ENCODE data around the gene IGFL4.

IGFL4 gene

DNA sequence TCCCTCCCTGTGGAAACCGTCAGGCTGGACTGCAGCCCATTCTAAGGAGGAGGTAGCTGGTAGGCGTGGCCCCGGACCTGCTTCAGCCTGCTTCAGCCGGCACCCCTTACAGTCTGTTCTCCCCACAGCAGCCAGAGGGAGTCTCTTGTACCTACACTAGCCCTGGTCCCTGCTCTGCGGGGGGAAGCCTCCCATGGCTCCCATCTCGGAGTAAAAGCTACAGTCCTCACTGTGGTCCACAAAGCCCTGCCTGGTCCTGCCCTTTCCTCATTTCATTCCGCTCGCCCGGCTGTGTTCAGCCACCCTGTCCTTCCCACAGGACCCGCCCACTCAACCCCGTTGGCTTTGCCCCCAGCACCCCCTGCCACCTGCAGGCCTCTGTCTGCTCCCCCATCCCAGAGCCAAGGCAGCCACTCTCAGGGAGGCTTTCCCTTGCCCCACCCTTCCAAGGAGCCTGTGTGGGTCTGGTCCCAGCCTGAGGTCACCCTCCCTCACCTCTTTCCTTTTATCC is 19.2 kb downstream of the IGFL4 start:
- no peak overlapping the region for H3K4me3 ChIP-seq (ENCODE audit: low read depth, low read length)
- TF ChIP-seq, protein P1, sequence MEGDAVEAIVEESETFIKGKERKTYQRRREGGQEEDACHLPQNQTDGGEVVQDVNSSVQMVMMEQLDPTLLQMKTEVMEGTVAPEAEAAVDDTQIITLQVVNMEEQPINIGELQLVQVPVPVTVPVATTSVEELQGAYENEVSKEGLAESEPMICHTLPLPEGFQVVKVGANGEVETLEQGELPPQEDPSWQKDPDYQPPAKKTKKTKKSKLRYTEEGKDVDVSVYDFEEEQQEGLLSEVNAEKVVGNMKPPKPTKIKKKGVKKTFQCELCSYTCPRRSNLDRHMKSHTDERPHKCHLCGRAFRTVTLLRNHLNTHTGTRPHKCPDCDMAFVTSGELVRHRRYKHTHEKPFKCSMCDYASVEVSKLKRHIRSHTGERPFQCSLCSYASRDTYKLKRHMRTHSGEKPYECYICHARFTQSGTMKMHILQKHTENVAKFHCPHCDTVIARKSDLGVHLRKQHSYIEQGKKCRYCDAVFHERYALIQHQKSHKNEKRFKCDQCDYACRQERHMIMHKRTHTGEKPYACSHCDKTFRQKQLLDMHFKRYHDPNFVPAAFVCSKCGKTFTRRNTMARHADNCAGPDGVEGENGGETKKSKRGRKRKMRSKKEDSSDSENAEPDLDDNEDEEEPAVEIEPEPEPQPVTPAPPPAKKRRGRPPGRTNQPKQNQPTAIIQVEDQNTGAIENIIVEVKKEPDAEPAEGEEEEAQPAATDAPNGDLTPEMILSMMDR (IDR thresholded peaks at IDR 0.05; ENCODE audit: borderline replicate concordance, insufficient read depth, low read depth, low read length), result no peak

DNA sequence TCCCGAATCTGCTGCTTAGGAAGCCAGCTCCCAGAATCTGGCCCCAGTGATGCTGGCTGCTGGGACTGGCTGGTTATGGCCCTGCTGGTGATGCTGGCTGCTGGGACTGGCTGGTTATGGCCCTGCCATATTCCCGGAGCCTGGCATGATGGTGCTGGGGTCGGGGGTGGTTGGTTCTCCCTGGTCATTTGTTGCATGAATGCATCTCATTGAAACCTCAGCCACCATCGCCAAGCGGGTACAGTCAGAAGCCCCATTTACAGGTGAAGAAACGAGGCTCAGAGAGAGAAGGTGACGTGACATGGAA is 20.0 kb downstream of the IGFL4 start:
- H3K4me3 ChIP-seq (ENCODE audit: low read depth, low read length), result no peak overlapping the region
- TF ChIP-seq, protein P1 (IDR thresholded peaks at IDR 0.05; ENCODE audit: borderline replicate concordance, insufficient read depth, low read depth, low read length), result no peak

DNA sequence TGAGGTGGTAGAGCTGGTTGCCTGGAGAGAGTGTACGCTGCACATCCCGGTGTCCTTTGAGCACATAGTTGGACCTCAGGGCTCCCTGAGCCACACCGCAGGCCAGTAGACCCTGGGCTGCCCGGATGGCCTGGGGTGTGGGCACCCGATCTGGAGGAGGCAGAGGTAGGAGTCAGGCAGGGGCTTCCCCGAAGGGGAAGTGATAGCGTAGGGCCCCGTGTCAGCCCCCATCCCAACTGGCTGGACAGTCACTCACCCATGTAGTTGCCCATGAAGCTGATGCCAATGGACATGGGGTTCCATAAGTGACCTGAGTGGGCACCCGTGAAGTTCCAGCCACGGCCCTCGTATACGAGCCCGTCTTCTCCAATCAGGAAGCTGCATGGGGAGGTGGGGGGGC is 21.5 kb downstream of the IGFL4 start:
- H3K4me3 ChIP-seq (ENCODE audit: low read depth, low read length), result no peak overlapping the region
- TF ChIP-seq, protein P1 (IDR thresholded peaks at IDR 0.05; ENCODE audit: borderline replicate concordance, insufficient read depth, low read depth, low read length), result no peak

DNA sequence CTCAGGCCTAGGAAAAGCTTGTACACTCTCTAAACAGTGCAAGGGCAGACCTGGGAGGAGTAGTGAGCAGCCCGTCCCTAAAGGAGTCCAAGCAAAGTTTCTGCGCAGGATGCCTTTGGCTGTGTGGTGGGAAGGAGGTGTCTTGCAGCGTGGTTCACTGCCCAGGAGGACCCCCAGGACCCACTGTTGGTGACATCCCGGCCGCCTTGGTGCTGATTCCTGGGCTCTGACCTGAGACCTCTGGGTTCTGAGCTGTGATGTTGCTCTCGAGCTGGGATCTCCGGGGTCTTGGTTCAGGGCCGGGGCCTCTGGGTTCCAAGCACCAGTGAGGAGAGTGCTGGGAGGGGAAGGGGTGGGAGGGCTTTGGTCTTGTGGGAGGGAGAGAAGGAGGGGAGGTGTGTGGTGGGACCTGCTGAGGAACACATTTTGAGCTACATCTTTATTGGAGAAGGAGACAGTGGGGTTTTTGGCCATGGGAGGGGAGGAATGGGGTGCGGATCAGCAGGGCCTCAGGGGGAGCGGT is 22.0 kb downstream of the IGFL4 start:
- no peak overlapping the region for H3K4me3 ChIP-seq (ENCODE audit: low read depth, low read length)
- TF ChIP-seq, protein P1 (IDR thresholded peaks at IDR 0.05; ENCODE audit: borderline replicate concordance, insufficient read depth, low read depth, low read length), result no peak

DNA sequence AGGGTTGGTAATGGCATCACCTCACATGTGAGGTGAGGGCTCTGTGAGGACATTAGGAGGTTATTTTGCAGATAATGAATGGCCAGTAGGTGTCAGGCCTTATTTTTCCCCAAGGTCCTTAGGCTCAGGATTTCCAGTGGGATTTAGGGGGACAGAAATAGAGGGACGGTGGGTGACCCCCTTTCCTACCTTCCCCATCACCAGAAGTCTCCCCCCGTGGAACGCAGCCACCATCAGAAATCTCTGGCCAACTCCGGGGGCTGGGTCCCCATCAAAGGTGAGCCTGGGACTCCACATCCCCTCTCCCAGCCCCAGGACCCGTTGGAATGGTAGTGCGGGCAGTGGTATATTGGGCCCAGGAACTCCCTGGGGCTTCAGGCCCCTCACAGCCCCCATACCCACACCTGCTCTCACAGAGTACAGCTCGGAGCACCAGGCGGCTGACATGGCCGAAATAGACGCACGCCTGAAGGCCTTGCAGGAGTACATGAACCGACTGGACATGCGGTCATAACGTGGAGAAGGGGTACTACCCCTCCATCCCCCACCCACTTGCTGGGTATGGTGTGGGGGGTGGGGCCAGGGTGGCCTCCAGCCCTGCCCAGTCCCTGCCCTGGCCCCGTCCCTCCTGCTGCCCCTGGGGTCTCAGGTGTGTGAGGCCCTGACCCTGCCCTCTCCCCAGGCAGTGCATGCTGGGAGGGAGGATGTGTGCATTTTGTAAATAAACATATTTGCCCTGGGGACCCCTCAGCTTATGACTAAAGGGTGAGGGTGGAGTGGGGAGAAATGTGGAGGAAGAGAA is 22.7 kb downstream of the IGFL4 start:
- no peak overlapping the region for H3K4me3 ChIP-seq (ENCODE audit: low read depth, low read length)
- TF ChIP-seq, protein P1 (IDR thresholded peaks at IDR 0.05; ENCODE audit: borderline replicate concordance, insufficient read depth, low read depth, low read length), result no peak

DNA sequence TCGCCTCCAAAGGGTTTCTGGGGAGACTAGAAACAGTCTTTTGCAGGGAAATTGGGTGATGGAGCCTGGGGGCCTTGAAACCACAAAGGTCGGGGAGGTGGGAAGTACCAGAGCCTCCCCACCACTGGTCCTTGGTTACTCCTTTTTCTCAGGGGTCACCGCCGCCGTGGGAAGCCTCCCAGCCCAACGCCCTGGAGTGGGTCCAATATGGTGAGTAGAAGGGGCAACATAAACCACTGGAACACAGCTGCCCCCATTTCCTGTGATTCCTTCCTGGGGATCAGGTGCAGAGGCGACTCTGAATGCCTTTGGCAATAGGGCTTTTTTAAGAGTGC is 23.7 kb downstream of the IGFL4 start:
- no peak overlapping the region for H3K4me3 ChIP-seq (ENCODE audit: low read depth, low read length)
- TF ChIP-seq, protein P1 (IDR thresholded peaks at IDR 0.05; ENCODE audit: borderline replicate concordance, insufficient read depth, low read depth, low read length), result no peak

Data from GM12875 (cell line).